Tibial nerve (tissue), 4 donors: ENCODE results near the gene TIGIT. TPM values are rescaled to one million over a fixed set of nuclear protein-coding genes. Genes with fewer than 3 reads are reported as not detected.

Source experiments
- DNase-seq, 2 donors: peaks; one replicate each; pipeline ENCODE4 v3.0.0-alpha.2; 2019; ENCODE audit warnings: low spot score in 2 of 2
- H3K27ac ChIP-seq, 4 donors: fragments of 200-600 bp; sonication (generic) in 3 of 4; one replicate each; pipeline ENCODE4 v1.5.1; 2017 to 2019; ENCODE audit warnings: mild to moderate bottlenecking in 1 of 4
- H3K27me3 ChIP-seq, 2 donors: fragments of 200-600 bp; sonication (generic) in 1 of 2; one replicate each; pipeline versions ENCODE4 v1.5.1 to v1.6.0; 2017 to 2019
- H3K36me3 ChIP-seq, 3 donors: fragments of 200-600 bp; sonication (generic); one replicate each; pipeline ENCODE4 v1.5.1; 2018 to 2019
- H3K4me1 ChIP-seq, 4 donors: fragments of 200-600 bp; sonication (generic) in 3 of 4; one replicate each; pipeline ENCODE4 v1.5.1; 2017 to 2019
- H3K4me3 ChIP-seq, 4 donors: fragments of 200-600 bp; sonication (generic) in 3 of 4; one replicate each; pipeline ENCODE4 v1.5.1; 2017 to 2019; ENCODE audit warnings: mild to moderate bottlenecking in 1 of 4, moderate library complexity in 1 of 4
- H3K9me3 ChIP-seq, 4 donors: fragments of 200-600 bp; sonication (generic) in 3 of 4; one replicate each; pipeline ENCODE4 v1.5.1; 2017 to 2019
- EP300 ChIP-seq, 2 donors: sonication (generic); formaldehyde crosslinking; IDR thresholded peaks; one replicate each; pipeline ENCODE4 v1.6.1; 2017; ENCODE audit warnings: antibody characterized with exemption in 2 of 2, mild to moderate bottlenecking in 1 of 2
- POLR2A ChIP-seq, 2 donors: fragments of 450-650 bp; IDR thresholded peaks; one replicate each; pipeline ENCODE4 v1.6.1; 2017; ENCODE audit warnings: antibody characterized with exemption in 2 of 2, mild to moderate bottlenecking in 2 of 2, moderate library complexity in 2 of 2
- WGBS, 2 donors: methylation state at CpG; one replicate each; pipeline ENCODE4 v1.1.5; 2018; 5-methylcytosine and 5-hydroxymethylcytosine counted together
- total RNA-seq, 4 donors: library from RNA; depleted of rRNA; stranded (reverse); fragments of >200 nt; gene quantifications; one replicate each; pipeline ENCODE4 v1.1.0, GENCODE V29; 2016
- TF ChIP-seq, protein P1 (sequence below), 5 experiments: fragments of 200-600 bp in 3 of 5; fragments of 450-650 bp in 2 of 5; sonication (generic) in 3 of 5; IDR thresholded peaks; one replicate each; pipeline ENCODE4 v1.5.1; 2016 to 2019; ENCODE audit warnings: antibody characterized with exemption in 5 of 5, mild to moderate bottlenecking in 3 of 5, moderate library complexity in 2 of 5

The TIGIT gene
- total RNA-seq, 4 donors from 2014 or later, result 0.42 to 3.9 (median 0.60) TPM; not detected in 1

DNA sequence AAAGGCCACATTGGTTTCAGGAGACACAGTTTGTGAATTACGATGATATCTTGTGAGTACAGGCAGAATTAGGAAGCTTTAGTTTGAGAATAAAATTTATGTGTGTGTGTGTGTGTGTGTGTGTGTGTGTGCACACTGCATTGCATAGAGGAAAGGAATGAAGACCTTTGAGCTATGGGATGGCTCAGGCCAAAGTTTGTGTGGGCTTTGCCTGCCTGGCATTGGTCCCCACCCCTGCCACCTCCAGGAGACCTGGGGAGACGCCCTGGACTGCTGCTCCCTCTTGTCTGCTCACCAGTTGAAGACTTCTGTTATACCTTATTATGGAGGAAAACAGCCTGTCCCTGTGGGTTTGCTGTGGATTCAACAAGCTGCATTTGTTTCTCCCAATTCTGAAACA lies 37.2 kb downstream of the TIGIT start:
- H3K27ac ChIP-seq, result no peak overlapping the region
- no peaks in the 10 kb centered on the region for H3K9me3 ChIP-seq
- DNase-seq, result no peak
- no peak overlapping the region for H3K4me3 ChIP-seq
- H3K36me3 ChIP-seq, result peaks cover 0 to 22% (median 0%) of the 10 kb centered on the region in 3 donors
- H3K27me3 ChIP-seq, result no peaks in the 10 kb centered on the region
- 97 to 100% methylated on average over 2 of the region's 2 CpGs for WGBS, 2 donors
- TF ChIP-seq POLR2A (IDR thresholded peaks at IDR 0.05), result no peak
- TF ChIP-seq EP300 (IDR thresholded peaks at IDR 0.05), result no peak
- TF ChIP-seq, protein P1, sequence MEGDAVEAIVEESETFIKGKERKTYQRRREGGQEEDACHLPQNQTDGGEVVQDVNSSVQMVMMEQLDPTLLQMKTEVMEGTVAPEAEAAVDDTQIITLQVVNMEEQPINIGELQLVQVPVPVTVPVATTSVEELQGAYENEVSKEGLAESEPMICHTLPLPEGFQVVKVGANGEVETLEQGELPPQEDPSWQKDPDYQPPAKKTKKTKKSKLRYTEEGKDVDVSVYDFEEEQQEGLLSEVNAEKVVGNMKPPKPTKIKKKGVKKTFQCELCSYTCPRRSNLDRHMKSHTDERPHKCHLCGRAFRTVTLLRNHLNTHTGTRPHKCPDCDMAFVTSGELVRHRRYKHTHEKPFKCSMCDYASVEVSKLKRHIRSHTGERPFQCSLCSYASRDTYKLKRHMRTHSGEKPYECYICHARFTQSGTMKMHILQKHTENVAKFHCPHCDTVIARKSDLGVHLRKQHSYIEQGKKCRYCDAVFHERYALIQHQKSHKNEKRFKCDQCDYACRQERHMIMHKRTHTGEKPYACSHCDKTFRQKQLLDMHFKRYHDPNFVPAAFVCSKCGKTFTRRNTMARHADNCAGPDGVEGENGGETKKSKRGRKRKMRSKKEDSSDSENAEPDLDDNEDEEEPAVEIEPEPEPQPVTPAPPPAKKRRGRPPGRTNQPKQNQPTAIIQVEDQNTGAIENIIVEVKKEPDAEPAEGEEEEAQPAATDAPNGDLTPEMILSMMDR (IDR thresholded peaks at IDR 0.05), result no peak
- peaks cover 0 to 5% (median 2%) of the 10 kb centered on the region in 4 donors for H3K4me1 ChIP-seq

DNA sequence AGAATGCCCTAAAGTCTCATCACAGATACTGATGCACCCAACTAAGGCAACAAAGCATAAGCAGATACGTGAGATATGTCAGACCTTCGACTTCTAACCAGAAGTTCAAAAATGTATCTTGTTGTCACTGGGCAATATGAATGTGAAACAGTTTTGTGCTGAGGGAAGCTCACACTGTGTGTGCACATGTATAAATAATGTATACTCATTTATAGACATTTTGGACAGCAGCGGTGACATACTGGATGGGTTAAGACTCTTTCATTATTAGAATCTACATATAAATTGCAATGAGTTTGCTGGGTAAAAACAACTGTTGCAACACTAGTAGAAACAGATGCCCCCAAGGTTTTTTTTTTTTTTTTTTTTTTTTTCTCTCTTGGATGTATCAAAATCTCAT lies 37.9 kb downstream of the TIGIT start:
- no peaks in the 10 kb centered on the region for H3K9me3 ChIP-seq
- peaks cover 0 to 22% (median 0%) of the 10 kb centered on the region in 3 donors for H3K36me3 ChIP-seq
- no peak for DNase-seq
- H3K4me1 ChIP-seq, result peaks cover 0 to 5% (median 2%) of the 10 kb centered on the region in 4 donors
- H3K27ac ChIP-seq, result no peak overlapping the region
- H3K4me3 ChIP-seq, result no peak overlapping the region
- no peaks in the 10 kb centered on the region for H3K27me3 ChIP-seq
- 90 to 97% methylated on average over 3 of the region's 3 CpGs for WGBS, 2 donors
- TF ChIP-seq, protein P1 (IDR thresholded peaks at IDR 0.05), result no peak
- TF ChIP-seq POLR2A (IDR thresholded peaks at IDR 0.05), result no peak
- TF ChIP-seq EP300 (IDR thresholded peaks at IDR 0.05), result no peak

DNA sequence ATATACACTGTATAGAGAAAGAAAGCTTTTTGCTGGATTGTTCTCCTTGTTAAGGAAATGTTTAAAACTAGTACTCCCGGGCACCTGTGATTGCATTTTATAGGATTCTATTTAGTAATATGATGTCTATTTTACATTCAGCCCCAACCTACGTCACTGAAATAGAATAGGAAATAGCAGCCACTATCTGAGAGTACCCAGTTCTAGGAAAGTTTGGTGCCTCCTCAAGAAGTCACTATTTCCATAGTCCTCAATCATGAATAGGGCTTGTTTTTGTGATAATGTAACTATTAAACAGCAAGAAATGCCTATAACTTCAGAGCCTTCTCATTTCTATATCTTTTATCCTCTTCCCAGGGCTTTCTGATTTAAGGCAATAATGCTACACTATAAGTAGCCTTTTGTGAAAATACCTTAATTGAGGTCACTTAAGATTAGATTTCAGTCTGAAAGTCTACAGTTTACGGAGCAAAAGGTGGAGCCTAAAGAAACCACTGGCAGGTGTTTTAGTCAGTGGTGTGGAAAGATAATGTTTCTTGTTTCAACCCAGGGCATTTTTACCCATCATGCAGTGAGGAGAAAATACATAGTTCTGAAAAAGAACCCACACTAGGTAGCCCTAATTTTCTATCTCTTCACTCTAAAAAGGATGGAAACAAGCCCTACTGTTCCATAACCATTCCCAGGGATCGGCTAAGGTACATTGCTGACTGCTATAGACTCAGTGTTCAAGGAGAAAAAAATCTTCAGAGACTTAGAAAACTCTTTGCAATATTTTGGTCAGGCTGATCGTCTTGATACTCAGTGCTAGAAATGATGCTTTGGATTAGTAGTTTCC lies 38.7 kb downstream of the TIGIT start:
- no peak for TF ChIP-seq POLR2A (IDR thresholded peaks at IDR 0.05)
- no peak for TF ChIP-seq EP300 (IDR thresholded peaks at IDR 0.05)
- TF ChIP-seq, protein P1 (IDR thresholded peaks at IDR 0.05), result no peak
- Histone ChIP-seq H3K36me3 (peaks cover 0 to 22% (median 0%) of the 10 kb centered on the region in 3 donors), H3K4me3 (no peak overlapping the region), H3K9me3 (no peaks in the 10 kb centered on the region), H3K27me3 (no peaks in the 10 kb centered on the region), H3K4me1 (peaks cover 0 to 10% (median 2%) of the 10 kb centered on the region in 4 donors), H3K27ac (no peak overlapping the region)
- DNase-seq, result no peak
- WGBS, 2 donors, result 95 to 96% methylated on average over 5 of the region's 5 CpGs

DNA sequence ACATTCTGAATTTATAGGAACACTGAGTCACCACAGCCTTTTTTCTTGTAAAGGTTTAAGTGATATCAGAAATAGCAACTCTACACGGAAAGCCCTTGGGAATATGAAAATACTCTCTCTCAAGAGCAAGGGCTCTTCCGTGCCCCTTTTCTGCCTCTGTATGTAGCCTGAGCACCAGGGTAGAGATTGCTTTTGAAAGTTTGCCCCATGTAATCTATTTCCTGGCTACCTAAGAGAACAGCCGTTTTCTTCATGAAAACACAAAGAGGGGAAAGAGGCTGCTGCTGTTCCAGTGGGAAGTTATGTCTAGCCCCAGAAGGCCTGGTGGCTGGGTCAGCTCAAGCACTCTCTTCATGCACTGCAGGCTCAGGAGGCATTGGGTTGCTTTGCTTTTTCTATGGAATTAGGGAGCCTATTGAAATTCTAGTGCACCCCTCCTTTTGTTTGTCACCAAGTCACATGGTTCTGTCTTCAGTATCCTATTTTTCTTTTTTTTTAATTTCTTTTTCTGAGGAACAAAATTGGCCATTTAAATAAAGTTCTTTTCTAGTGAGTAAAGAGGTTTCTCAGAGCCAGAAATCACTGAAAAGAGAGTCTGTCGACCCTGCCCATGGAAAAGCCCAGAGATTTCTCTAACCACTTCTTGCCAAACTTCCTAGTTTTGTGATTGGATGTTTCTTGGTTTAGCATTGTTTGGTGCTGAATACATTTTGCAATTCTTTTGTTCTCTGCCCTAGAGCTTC lies 39.5 kb downstream of the TIGIT start:
- no peak for TF ChIP-seq POLR2A (IDR thresholded peaks at IDR 0.05)
- TF ChIP-seq, protein P1 (IDR thresholded peaks at IDR 0.05), result no peak
- TF ChIP-seq EP300 (IDR thresholded peaks at IDR 0.05), result no peak

DNA sequence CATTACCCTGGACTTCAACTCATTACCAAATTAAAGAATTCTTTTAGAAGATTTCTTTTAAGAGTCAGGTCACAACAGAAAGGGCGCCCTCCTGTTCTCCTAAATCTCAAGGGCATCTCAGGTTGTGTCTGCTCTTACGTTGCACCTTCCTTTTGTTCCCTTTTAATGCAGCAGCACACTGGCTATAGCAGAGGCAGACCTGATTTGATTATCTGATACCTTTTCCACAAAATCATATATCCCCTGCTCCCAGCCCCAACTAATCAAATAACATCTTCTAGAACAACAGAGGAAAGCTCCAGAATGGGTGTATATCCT lies 40.1 kb downstream of the TIGIT start:
- no peak overlapping the region for H3K4me3 ChIP-seq
- TF ChIP-seq POLR2A (IDR thresholded peaks at IDR 0.05), result no peak
- TF ChIP-seq EP300 (IDR thresholded peaks at IDR 0.05), result no peak
- TF ChIP-seq, protein P1 (IDR thresholded peaks at IDR 0.05), result no peak
- 72 to 86% methylated on average over 2 of the region's 2 CpGs for WGBS, 2 donors

More for the DNA sequence above, 39.5 kb downstream of the TIGIT start:
- Histone ChIP-seq H3K9me3 (no peaks in the 10 kb centered on the region), H3K36me3 (peaks cover 0 to 22% (median 0%) of the 10 kb centered on the region in 3 donors), H3K27me3 (no peaks in the 10 kb centered on the region), H3K27ac (no peak overlapping the region), H3K4me1 (peaks cover 0 to 10% (median 2%) of the 10 kb centered on the region in 4 donors), H3K4me3 (no peak overlapping the region)
- no peak for DNase-seq
- 53 to 62% methylated on average over 4 of the region's 4 CpGs for WGBS, 2 donors

More for the DNA sequence above, 40.1 kb downstream of the TIGIT start:
- H3K9me3 ChIP-seq, result no peaks in the 10 kb centered on the region
- DNase-seq, result no peak
- H3K27me3 ChIP-seq, result no peaks in the 10 kb centered on the region
- peaks cover 0 to 10% (median 2%) of the 10 kb centered on the region in 4 donors for H3K4me1 ChIP-seq
- peaks cover 0 to 26% (median 0%) of the 10 kb centered on the region in 3 donors for H3K36me3 ChIP-seq
- no peak overlapping the region for H3K27ac ChIP-seq
